ENCODE results near the gene JMJD1C.
"Not testable (repeated sequence)": the region's sequence is repeated elsewhere in the genome, so short reads cannot be mapped to it uniquely, and the experiment has no call there.

Gene JMJD1C

GRCh38 chr10:63286340-63286739 is 179.4 kb downstream of the JMJD1C start:
- DNase-seq, result no peak

- DNase-seq, result not testable (repeated sequence)
Measured at GRCh38 chr10:63283901-63284300, 181.9 kb downstream of the JMJD1C start.

DNA sequence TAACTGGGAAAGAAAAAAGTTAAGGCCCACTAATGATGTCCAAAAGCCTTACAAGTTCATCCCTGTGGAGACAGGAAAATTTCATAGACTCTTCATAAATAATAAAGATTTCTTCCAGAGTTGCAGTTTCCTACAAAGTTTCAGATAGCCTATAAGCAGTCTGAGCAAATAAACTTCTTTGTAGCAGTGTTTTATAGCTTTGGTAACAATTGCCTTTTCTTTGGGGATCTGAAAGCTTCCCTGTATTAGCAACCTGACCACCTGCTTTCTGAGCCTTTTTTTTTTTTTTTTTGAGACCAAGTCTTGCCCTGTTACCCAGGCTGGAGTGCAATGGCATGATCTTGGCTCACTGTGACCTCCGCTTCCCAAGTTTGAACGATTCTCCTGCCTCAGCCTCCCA is 182.7 kb downstream of the JMJD1C start:
- DNase-seq, result no peak

GRCh38 chr10:63281967-63282366 is 183.8 kb downstream of the JMJD1C start:
- DNase-seq, result no peak

DNA sequence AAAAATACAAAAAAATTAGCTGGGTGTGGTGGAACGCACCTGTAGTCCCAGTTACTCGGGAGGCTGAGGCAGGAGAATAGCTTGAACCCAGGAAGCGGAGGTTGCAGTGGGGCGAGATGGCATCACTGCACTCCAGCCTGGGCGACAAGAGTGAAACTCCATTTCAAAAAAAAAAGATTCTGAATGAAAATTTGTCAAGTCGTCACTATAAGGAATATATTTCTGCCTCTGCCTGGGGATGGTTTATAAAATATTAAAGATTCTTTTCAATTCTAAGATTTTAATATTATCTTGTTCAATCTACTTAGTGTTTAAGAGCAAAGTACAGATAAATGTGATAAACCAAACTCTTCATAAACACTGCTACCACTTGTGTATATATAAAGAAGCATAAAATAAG is 185.4 kb downstream of the JMJD1C start:
- no peak for DNase-seq

DNA sequence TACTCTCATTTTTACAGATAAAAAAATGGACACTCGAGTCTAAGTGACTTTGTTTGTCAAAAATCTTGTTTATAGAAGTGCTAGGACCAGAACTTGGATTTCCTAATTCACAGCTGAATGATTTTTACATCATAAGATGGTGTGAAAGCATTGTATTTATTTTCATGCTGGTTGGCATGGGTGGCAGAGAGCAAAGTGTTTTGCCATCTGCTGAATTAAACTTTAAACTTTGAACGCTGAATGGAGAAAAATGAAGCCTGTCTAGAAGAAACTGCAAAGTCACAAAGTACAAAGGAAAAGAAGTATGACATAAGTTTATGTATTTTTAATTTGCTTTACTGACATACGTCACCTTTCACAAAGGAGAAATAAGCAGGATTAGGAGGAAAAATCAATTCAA is 190.7 kb downstream of the JMJD1C start:
- no peak for DNase-seq

DNA sequence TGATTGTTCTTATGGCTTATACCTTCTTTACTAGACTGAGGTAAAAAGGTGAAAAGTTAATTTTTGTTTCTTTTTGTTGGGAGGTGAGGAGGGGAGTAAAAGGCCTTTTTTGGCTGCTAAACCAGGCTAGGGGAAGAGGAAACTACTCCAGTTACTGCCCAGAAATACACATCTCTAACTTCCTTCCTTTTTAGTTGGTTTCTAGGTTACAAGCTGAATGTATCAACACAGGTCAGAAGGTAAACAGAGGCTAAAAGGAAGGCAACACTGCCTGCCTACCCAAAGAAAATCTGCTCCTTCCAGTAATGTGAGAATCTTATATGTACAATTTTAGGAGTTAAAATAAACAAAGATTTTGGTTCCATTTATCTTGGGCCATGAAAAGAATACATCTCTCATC is 192.2 kb downstream of the JMJD1C start:
- peak; percentile 72 for DNase-seq

GRCh38 chr10:63268798-63269503 is 196.8 kb downstream of the JMJD1C start:
- peak; percentile 96 for DNase-seq

- DNase-seq, result no peak
Measured at GRCh38 chr10:63268149-63268797, 197.5 kb downstream of the JMJD1C start.

DNA sequence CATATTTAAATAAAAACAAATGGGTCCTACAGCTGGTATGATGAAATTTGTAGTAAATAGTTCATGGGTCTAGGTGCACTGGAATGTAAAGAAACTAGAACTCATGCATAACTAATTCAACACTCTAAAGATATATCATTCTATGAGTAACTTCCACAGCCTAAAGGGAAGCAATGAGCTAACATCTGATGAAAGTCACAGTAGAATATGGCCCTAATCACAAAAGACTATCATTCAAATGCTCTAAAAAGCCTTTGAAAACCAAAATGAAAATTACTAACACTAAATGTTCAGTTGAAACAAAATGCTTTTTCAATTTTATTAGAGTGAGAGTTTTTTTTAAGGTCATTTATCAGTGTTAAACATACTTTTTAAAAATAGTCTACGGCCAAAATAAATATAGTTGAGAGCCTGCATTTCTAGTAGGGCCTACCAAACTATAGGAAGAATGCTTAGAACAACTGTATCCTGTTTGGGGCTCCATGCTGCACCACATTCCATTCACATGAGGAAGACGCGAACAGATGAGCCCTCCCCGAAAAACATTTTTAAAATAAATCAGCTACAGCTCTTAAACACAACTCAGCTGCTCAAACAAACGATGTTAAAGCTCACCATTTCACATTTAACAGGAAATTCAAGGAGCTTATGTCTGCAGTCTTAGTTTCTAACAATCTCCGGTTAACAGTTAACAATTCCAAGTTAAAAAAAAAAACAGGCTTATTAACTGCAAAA is 198.2 kb downstream of the JMJD1C start:
- DNase-seq, result peak; percentile 24

GRCh38 chr10:63266391-63267316 is 199.1 kb downstream of the JMJD1C start:
- no peak for DNase-seq

- DNase-seq, result no peak
Measured at GRCh38 chr10:63265683-63266235, 200.0 kb downstream of the JMJD1C start.

GRCh38 chr10:63265222-63265617 is 200.6 kb downstream of the JMJD1C start:
- DNase-seq, result peak; percentile 54

- DNase-seq, result no peak
Measured at GRCh38 chr10:63264617-63265221, 201.1 kb downstream of the JMJD1C start.

DNA sequence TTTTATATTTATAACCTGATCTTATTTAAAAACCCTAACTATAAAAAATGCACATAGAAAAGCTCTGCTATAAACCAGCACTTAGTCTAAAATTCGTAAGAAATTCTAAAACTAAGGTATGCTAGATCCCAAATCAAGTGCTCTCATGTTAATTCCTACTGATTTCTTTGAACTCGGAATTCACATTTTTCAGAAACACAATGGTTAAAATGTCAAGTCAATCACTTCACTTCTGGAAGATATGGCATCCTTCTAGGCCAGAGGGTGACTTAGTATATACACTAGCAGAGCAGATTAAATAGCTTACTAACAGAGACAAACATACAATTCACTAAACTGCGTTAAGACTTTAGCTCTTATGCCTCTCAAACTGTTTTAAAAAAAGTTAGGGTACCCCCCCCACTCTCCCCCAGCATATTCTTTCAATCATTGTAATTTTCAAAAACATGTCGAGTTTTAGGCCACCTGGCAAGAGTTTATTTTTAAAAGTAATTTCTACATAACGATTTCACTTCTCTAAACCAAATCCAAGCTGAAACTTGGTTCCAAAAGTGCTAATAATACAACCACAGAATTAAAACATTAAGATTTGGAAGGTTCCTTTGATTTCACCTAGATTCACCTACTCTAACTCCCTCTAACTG is 203.2 kb downstream of the JMJD1C start:
- no peak for DNase-seq

DNA sequence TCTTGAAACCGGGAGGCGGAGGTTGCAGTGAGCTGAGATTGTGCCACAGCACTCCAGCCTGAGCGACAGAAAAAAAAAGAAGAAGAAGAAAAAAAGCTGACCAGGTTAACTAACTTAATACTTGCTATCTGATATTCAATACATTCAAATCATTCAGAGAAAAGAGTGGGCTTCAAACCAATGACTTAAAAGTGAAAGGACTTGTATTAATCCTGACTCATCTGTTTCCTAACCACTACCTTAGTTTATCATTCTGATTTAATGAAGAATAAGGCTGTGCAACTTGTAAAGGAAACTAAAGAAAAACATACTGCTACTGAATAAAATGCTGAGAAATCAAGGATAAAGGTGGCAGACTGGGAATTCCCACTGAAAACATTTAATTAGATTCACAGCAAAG is 204.3 kb downstream of the JMJD1C start:
- DNase-seq, result no peak

DNA sequence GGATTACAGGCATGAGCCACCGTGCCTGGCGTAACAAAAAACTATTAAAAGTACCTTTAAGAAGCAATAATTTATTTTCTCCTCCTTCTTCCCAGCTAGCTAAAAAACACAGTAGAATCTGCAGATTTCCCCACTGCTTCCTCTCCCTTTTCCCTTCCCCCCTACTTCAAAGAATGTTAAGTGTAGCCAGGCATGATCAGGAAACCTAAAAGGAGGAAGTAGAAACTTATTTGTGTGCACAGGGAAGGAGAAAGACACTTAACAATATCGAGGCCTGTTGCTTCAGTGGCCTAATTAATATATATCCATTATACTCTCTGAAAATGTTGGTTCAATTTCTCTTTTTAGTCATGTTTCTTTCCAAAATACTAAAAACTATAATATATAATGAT is 204.9 kb downstream of the JMJD1C start:
- DNase-seq, result no peak

DNA sequence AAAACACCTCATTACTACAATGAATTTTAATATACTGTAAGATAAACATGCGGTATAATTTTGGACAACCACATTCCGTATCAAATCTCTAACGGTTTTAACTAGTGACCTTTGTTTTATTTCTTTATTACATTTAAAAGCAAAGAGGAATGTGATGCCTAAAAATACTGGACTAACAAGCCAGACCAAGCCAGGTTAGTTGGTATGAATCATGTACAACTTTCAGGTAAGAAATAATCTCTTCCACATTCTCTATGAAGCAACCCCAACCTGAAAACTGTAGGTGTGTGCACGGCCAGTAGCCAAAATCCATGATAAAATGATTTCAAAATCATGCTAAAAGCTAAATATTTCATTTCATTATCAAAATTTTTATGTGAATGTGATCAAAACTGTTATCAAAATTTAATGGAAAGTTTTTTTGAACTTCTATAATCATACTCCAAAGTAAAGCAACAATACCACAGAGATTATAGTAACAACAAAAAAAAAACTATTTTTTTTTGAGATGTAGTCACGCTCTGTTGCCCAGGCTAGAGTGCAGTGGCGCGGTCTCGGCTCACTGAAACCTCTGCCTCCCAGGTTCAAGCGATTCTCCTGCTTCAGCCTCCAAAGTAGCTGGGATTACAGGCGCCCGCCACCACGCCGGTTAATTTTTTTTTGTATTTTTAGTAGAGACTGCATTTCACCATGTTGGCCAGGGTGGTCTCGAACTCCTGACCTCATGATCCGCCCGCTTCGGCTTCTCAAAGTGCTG is 205.5 kb downstream of the JMJD1C start:
- DNase-seq, result no peak

- DNase-seq, result no peak
Measured at GRCh38 chr10:63258920-63259678, 206.7 kb downstream of the JMJD1C start.

DNA sequence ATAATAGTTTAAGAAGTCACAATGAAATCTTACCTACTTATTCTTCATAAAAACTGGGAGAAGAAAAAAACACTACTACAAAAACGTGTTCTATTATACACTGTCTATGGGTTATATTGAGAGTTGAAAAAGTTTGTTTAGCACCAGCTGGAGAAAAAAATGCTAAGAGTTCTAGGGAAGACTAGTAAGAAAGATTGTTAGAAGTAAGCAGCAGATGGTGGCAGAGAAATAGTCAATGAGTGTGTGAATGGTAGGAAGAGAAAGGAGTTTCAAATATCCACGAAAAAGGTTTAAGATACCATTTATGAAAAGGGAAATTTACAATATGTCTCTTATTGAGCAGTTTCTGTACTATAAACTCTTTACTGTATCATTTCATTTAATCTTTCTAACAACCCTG is 208.0 kb downstream of the JMJD1C start:
- DNase-seq, result no peak

All from CD4-positive, alpha-beta T cell treated with Interleukin-4 for 4 hours (primary cell).